NB4 (cell line): ENCODE measurements around the gene DNAJC7.

Source experiments
- DNase-seq: peaks from one replicate; pipeline ENCODE4 v3.0.0; 2010; ENCODE audit warnings: low read depth
- H3K4me3 ChIP-seq: one replicate; pipeline ENCODE4 v1.5.1; 2011; ENCODE audit warnings: mild to moderate bottlenecking, low read depth, low read length, moderate library complexity
- CTCF ChIP-seq: IDR thresholded peaks from one replicate; pipeline ENCODE4 v1.5.1; 2012; ENCODE audit warnings: low read depth, low read length
- MAX ChIP-seq: IDR thresholded peaks from 2 replicates; pipeline ENCODE4 v1.6.1; 2011; ENCODE audit warnings: low read depth, low read length
- MYC ChIP-seq: IDR thresholded peaks from 2 replicates; pipeline ENCODE4 v1.6.1; 2011; ENCODE audit warnings: low read depth, low read length
- POLR2A ChIP-seq: IDR thresholded peaks from 2 replicates; pipeline ENCODE4 v1.6.1; 2011; ENCODE audit warnings: mild to moderate bottlenecking; ENCODE audit not compliant: insufficient read length; ENCODE audit errors: extremely low read depth

Gene DNAJC7

GRCh38 chr17:41998497-41998896, 18.7 kb downstream of the DNAJC7 start:
- H3K4me3 ChIP-seq: no peak overlapping the region
- TF ChIP-seq POLR2A: no peak
- TF ChIP-seq MYC: no peak
- no peak for TF ChIP-seq MAX
- TF ChIP-seq CTCF: no peak
- no peak for DNase-seq

DNA sequence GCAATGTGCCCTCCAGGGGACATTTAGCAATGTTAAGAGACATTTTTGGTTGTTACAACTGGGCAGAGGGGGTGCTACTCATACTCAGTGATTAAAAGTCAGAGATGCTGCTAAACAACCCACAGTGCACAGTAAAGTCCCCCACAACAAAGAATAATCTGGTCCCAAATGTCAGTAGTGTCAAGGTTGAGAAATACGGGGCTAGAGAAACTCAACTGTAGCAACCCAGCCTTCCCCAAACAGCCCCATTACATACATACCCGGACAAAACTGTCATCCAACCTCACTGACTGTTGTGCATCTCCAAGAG, 20.4 kb downstream of the DNAJC7 start:
- no peak overlapping the region for H3K4me3 ChIP-seq
- DNase-seq: no peak
- TF ChIP-seq CTCF: no peak
- no peak for TF ChIP-seq MYC
- TF ChIP-seq POLR2A: no peak
- TF ChIP-seq MAX: no peak

- H3K4me3 ChIP-seq: no peak overlapping the region
- TF ChIP-seq MAX (no peak), MYC (no peak), POLR2A (no peak), CTCF (no peak)
- DNase-seq: no peak
Observed at GRCh38 chr17:41992576-41992975, 24.7 kb downstream of the DNAJC7 start.

DNA sequence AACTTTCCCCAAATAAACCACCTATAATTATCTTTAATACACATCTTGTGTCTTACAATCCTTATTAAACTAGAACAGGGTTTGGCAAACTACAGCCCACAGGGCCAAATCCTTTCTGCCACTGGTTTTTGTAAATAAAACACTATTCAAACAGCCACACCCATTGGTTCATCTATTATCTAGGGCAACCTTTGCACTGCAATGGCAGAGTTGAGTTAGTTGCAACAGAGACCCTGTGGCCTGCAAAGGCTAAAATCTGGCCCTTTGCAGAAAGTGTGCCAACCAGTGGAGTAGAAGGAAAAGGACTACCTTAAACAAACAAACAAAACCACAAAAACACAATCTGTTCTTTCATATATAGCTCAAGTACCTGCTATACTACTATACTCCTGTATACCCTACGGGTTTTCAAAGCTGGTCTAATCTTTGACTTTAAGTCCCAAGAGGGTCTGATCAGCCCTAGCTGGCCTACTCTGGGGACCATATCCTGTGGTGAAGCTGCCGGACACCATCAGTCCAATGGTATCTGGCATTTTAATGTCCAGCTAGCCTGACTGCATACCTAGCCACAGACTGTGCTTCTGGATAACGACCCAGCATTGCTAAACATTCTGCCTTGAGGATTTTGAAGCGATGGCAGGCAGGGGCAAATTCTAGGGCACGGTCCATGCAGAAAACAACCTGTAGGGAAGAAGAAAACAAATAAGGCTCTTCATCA, 27.4 kb downstream of the DNAJC7 start:
- no peak for DNase-seq
- H3K4me3 ChIP-seq: no peak overlapping the region
- TF ChIP-seq MYC: no peak
- TF ChIP-seq POLR2A: no peak
- no peak for TF ChIP-seq CTCF
- TF ChIP-seq MAX: no peak

GRCh38 chr17:41988418-41988817, 28.8 kb downstream of the DNAJC7 start:
- TF ChIP-seq CTCF (no peak), MYC (no peak), MAX (no peak), POLR2A (no peak)
- DNase-seq: no peak
- no peak overlapping the region for H3K4me3 ChIP-seq
